Activated T-cell treated with anti-CD3 and anti-CD28 coated beads, Interleukin-2, amount 50 U/mL, for 48 hours (primary cell): ENCODE data around the gene SRL.

Source experiments
- DNase-seq, 2 experiments: peaks; one replicate each; pipeline ENCODE4 v3.0.0-alpha.2; 2020

The SRL gene

GRCh38 chr16:4241928-4242283 lies at the start of gene SRL:
SRL (minus strand) TSS chr16:4242080; CDS start chr16:4242067, 13 bp downstream.
- DNase-seq: no peak

- DNase-seq: no peak
Observed at GRCh38 chr16:4290236-4290830, 48.5 kb upstream of the SRL start.

GRCh38 chr16:4288148-4288921 lies 46.5 kb upstream of the SRL start:
- DNase-seq: peak; percentile 87

GRCh38 chr16:4285167-4285566 lies 43.3 kb upstream of the SRL start:
- DNase-seq: no peak

- no peak for DNase-seq
Observed at GRCh38 chr16:4283939-4284338, 42.1 kb upstream of the SRL start.

- no peak for DNase-seq
Observed at GRCh38 chr16:4283441-4283840, 41.6 kb upstream of the SRL start.

- no peak for DNase-seq
Observed at GRCh38 chr16:4280625-4281024, 38.7 kb upstream of the SRL start.

GRCh38 chr16:4277987-4278513 lies 36.2 kb upstream of the SRL start:
- no peak for DNase-seq

- no peak for DNase-seq
Observed at GRCh38 chr16:4275861-4276260, 34.0 kb upstream of the SRL start.

- peak; percentile 77 to 78 for DNase-seq
Observed at GRCh38 chr16:4273858-4274311, 32.0 kb upstream of the SRL start.

GRCh38 chr16:4272114-4272956 lies 30.5 kb upstream of the SRL start:
- DNase-seq: peak in 1 of 2 experiments; percentile 76

- DNase-seq: peak; percentile 91 to 93
Observed at GRCh38 chr16:4271176-4272113, 29.6 kb upstream of the SRL start.

- no peak for DNase-seq
Observed at GRCh38 chr16:4270595-4270994, 28.7 kb upstream of the SRL start.

- DNase-seq: no peak
Observed at GRCh38 chr16:4270091-4270490, 28.2 kb upstream of the SRL start.

GRCh38 chr16:4266372-4266771 lies 24.5 kb upstream of the SRL start:
- no peak for DNase-seq

- DNase-seq: no peak
Observed at GRCh38 chr16:4265676-4266075, 23.8 kb upstream of the SRL start.

- no peak for DNase-seq
Observed at GRCh38 chr16:4264546-4264945, 22.7 kb upstream of the SRL start.

- DNase-seq: peak; percentile 37 to 47
Observed at GRCh38 chr16:4263504-4264436, 21.9 kb upstream of the SRL start.

GRCh38 chr16:4262303-4262835 lies 20.5 kb upstream of the SRL start:
- DNase-seq: no peak

- DNase-seq: peak; percentile 70 to 77
Observed at GRCh38 chr16:4261557-4262172, 19.8 kb upstream of the SRL start.
